Peyer's patch (tissue), 4 donors: Measurements from ENCODE around the gene AIFM1. TPM values are rescaled to one million over a fixed set of nuclear protein-coding genes. Genes with fewer than 3 reads are reported as not detected.

Experiments
- DNase-seq, 3 donors: peaks; one replicate each; pipeline ENCODE4 v3.0.0-alpha.2; 2017 to 2019
- H3K27ac ChIP-seq, 4 donors: fragments of 200-600 bp; sonication (generic); one replicate each; pipeline ENCODE4 v1.5.1; 2016 to 2019
- H3K27me3 ChIP-seq, 2 donors: fragments of 200-600 bp; sonication (generic); one replicate each; pipeline ENCODE4 v1.5.1; 2019
- H3K36me3 ChIP-seq, 3 donors: fragments of 200-600 bp; sonication (generic); one replicate each; pipeline ENCODE4 v1.5.1; 2016 to 2019
- H3K4me1 ChIP-seq, 4 donors: fragments of 200-600 bp; sonication (generic); one replicate each; pipeline ENCODE4 v1.5.1; 2016 to 2019
- H3K4me3 ChIP-seq, 4 donors: fragments of 200-600 bp; sonication (generic); 1 replicate in 3 of 4; 2 replicates in 1 of 4; pipeline ENCODE4 v1.5.1; 2016 to 2019; ENCODE audit warnings: mild to moderate bottlenecking in 1 of 4
- H3K9me3 ChIP-seq, 4 donors: fragments of 200-600 bp; sonication (generic); one replicate each; pipeline ENCODE4 v1.5.1; 2016 to 2019; ENCODE audit warnings: mild to moderate bottlenecking in 1 of 4
- CTCF ChIP-seq, 6 experiments: fragments of 450-650 bp in 4 of 6; fragments of 200-600 bp in 2 of 6; sonication (generic) in 1 of 6; IDR thresholded peaks; one replicate each; pipeline ENCODE4 v1.5.1; 2017 to 2019; ENCODE audit warnings: antibody characterized with exemption in 6 of 6, mild to moderate bottlenecking in 3 of 6, moderate library complexity in 1 of 6
- POLR2A ChIP-seq, 2 donors: fragments of 450-650 bp; IDR thresholded peaks; one replicate each; pipeline ENCODE4 v1.5.1; 2017; ENCODE audit warnings: antibody characterized with exemption in 2 of 2, mild to moderate bottlenecking in 2 of 2, moderate library complexity in 2 of 2
- total RNA-seq, 4 donors: library from RNA; depleted of rRNA; stranded (reverse); fragments of >200 nt; gene quantifications; one replicate each; pipeline ENCODE4 v1.1.0, GENCODE V29; 2016

AIFM1 gene
- total RNA-seq, 4 donors from 2014 or later, result 16.5 to 44.9 (median 37.4) TPM

GRCh38 chrX:130079824-130080406 is 85.7 kb downstream of the AIFM1 start:
- Histone ChIP-seq H3K27ac (peak overlapping the region in 1 of 4 donors; percentile 10), H3K36me3 (no peaks in the 10 kb centered on the region)

More at GRCh38 chrX:130079824-130080406, 85.7 kb downstream of the AIFM1 start:
- DNase-seq, result peak in 2 of 3 donors; percentile 60 to 86
- no peaks in the 10 kb centered on the region for H3K27me3 ChIP-seq
- H3K9me3 ChIP-seq, result no peaks in the 10 kb centered on the region
- peaks cover 0 to 22% (median 10%) of the 10 kb centered on the region in 4 donors for H3K4me1 ChIP-seq
- H3K4me3 ChIP-seq, result no peak overlapping the region
- peak; percentile 48 to 82 (median 69) for TF ChIP-seq CTCF (IDR thresholded peaks at IDR 0.05)
- TF ChIP-seq POLR2A (IDR thresholded peaks at IDR 0.05), result no peak

Other genes starting within 250 kb of the AIFM1 start
- 10 to 100 TPM in 3 of 4 donors, 1 to 10 TPM in 1; 7.4 to 16.5 (median 11.5) TPM for gene BCORL1, start 183.2 kb downstream of the AIFM1 start, total RNA-seq
- gene ELF4, start 55.3 kb downstream of the AIFM1 start, total RNA-seq, result 10 to 100 TPM; 17.3 to 47.3 (median 43.7) TPM
- 1 to 10 TPM in 1 of 4 donors, under 1 TPM in 2, not detected in 1; 0.67 to 1.3 (median 0.88) TPM for gene RAB33A, start 6.1 kb upstream of the AIFM1 start, total RNA-seq
- 10 to 100 TPM in 1 of 4 donors, 1 to 10 TPM in 3; 1.8 to 12.4 (median 4.1) TPM for gene ZNF280C, start 103.1 kb upstream of the AIFM1 start, total RNA-seq
- gene SLC25A14, start 174.1 kb upstream of the AIFM1 start, total RNA-seq, result 10 to 100 TPM in 2 of 4 donors, 1 to 10 TPM in 1, not detected in 1; 3.5 to 13.2 (median 11.1) TPM
- gene GPR119, start 219.8 kb upstream of the AIFM1 start, total RNA-seq, result not detected
- 10 to 100 TPM in 2 of 4 donors, 1 to 10 TPM in 2; 6.6 to 14.5 (median 10.0) TPM for gene RBMX2, start 236.1 kb upstream of the AIFM1 start, total RNA-seq